A549 (cell line): ENCODE results near the gene JRKL. TPM values are rescaled to one million over a fixed set of nuclear protein-coding genes. Genes with fewer than 3 reads are reported as not detected.

Source experiments
- ATAC-seq, 2 experiments: fragments of 200-7000 bp in 1 of 2; fragments of >200 bp in 1 of 2; cut with Nextera tagmentation in 1 of 2; cut with Tn5 transposase in 1 of 2; 3 replicates each; pipeline versions ENCODE4 v1.8.0 to v1.9.1; 2018 to 2020; ENCODE audit warnings: mild to moderate bottlenecking in 1 of 2, moderate library complexity in 1 of 2
- CTCF ChIA-PET: fragments of 300-600 bp; sonication (Branson Sonifier 250); formaldehyde crosslinking; extraction: SDS; loops from one replicate; lab custom pipeline; 2021; ENCODE audit warnings: antibody characterized with exemption, inconsistent platforms; lab: Yijun Ruan, JAX
- POLR2A ChIA-PET: fragments of 350-600 bp; formaldehyde crosslinking; extraction: SDS; loops from one replicate; lab custom pipeline; 2021; ENCODE audit warnings: antibody characterized with exemption, inconsistent platforms; lab: Yijun Ruan, JAX
- DNase-seq, 2 experiments: peaks; one replicate each; pipeline versions ENCODE4 v3.0.0 to v3.0.0-alpha.2; 2011 to 2016; ENCODE audit warnings: low read depth in 1 of 2, low spot score in 1 of 2
- FAIRE-seq: peaks from 2 replicates; lab custom pipeline; 2011; peaks lifted over from hg19 to GRCh38; lab: Jason Lieb, UNC
- H3K27ac ChIP-seq, 2 experiments: fragments of >200 bp; sonication (Bioruptor Twin); formaldehyde crosslinking; 3 replicates each; pipeline ENCODE4 v1.5.1; 2016 to 2017
- H3K4me1 ChIP-seq: fragments of >200 bp; sonication (Bioruptor Twin); formaldehyde crosslinking; 3 replicates; pipeline ENCODE4 v1.6.1; 2016
- H3K4me2 ChIP-seq: fragments of >200 bp; sonication (Bioruptor Twin); formaldehyde crosslinking; 3 replicates; pipeline ENCODE4 v1.6.1; 2016
- H3K4me3 ChIP-seq: fragments of >200 bp; sonication (Bioruptor Twin); formaldehyde crosslinking; 3 replicates; pipeline ENCODE4 v1.5.1; 2016
- H3K9me3 ChIP-seq: fragments of >200 bp; sonication (Bioruptor Twin); formaldehyde crosslinking; 3 replicates; pipeline ENCODE4 v1.6.1; 2016
- BHLHE40 ChIP-seq: IDR thresholded peaks from 2 replicates; pipeline ENCODE4 v1.6.1; 2012; ENCODE audit warnings: low read depth, low read length, inconsistent platforms
- CBX8 ChIP-seq: fragments of 200-600 bp; sonication (generic); IDR thresholded peaks from 2 replicates; pipeline ENCODE4 v1.6.1; 2016
- CEBPB ChIP-seq, 2 experiments: fragments of >200 bp in 1 of 2; sonication (Bioruptor Twin) in 1 of 2; formaldehyde crosslinking in 1 of 2; IDR thresholded peaks; 2 replicates each; pipeline ENCODE4 v1.6.1; 2012 to 2016
- CHD4 ChIP-seq: fragments of 200-600 bp; sonication (generic); IDR thresholded peaks from 2 replicates; pipeline ENCODE4 v1.6.1; 2016; ENCODE audit warnings: antibody characterized with exemption, mild to moderate bottlenecking, borderline replicate concordance
- EP300 ChIP-seq, 2 experiments: fragments of >200 bp; sonication (Bioruptor Twin); formaldehyde crosslinking; IDR thresholded peaks; 2 replicates in 1 of 2; 3 replicates in 1 of 2; pipeline ENCODE4 v1.6.1; 2016 to 2017
- ESRRA ChIP-seq: fragments of 150-350 bp; IDR thresholded peaks from 2 replicates; pipeline ENCODE4 v1.6.1; 2014; ENCODE audit warnings: mild to moderate bottlenecking, low read length, borderline replicate concordance
- FOSB ChIP-seq: fragments of 250-450 bp; sonication (Bioruptor Pico); IDR thresholded peaks from 2 replicates; pipeline ENCODE4 v1.5.0; 2020; ENCODE audit warnings: mild to moderate bottlenecking, moderate library complexity
- FOSL2 ChIP-seq, 2 experiments: fragments of 450-650 bp in 1 of 2; fragments of >200 bp in 1 of 2; sonication (Bioruptor Twin) in 1 of 2; formaldehyde crosslinking; IDR thresholded peaks; 2 replicates each; pipeline versions ENCODE4 v1.5.0 to v1.6.1; 2016 to 2020; ENCODE audit warnings: mild to moderate bottlenecking in 1 of 2, moderate library complexity in 1 of 2
- HEYL ChIP-seq: fragments of 250-450 bp; sonication (Bioruptor Pico); IDR thresholded peaks from 2 replicates; pipeline ENCODE4 v1.8.0; 2021; ENCODE audit warnings: mild to moderate bottlenecking, moderate library complexity
- JUNB ChIP-seq: fragments of >200 bp; sonication (Bioruptor Twin); formaldehyde crosslinking; IDR thresholded peaks from 2 replicates; pipeline ENCODE4 v1.6.1; 2016
- KDM1A ChIP-seq: fragments of 200-600 bp; sonication (generic); IDR thresholded peaks from 2 replicates; pipeline ENCODE4 v1.6.1; 2016; ENCODE audit warnings: low read depth, mild to moderate bottlenecking
- MAFK ChIP-seq: fragments of 450-650 bp; IDR thresholded peaks from 2 replicates; pipeline ENCODE4 v1.6.1; 2014; ENCODE audit not compliant: partially characterized antibody
- NPAS2 ChIP-seq: fragments of 250-450 bp; sonication (Bioruptor Pico); IDR thresholded peaks from 2 replicates; pipeline ENCODE4 v1.8.0; 2022; ENCODE audit warnings: mild to moderate bottlenecking, moderate library complexity, borderline replicate concordance
- NR3C1 ChIP-seq: fragments of >200 bp; sonication (Bioruptor Twin); formaldehyde crosslinking; IDR thresholded peaks from 3 replicates; pipeline ENCODE4 v1.6.1; 2017
- PHF8 ChIP-seq: fragments of 200-600 bp; sonication (generic); IDR thresholded peaks from 2 replicates; pipeline ENCODE4 v1.6.1; 2016; ENCODE audit warnings: low read depth, mild to moderate bottlenecking, antibody characterized with exemption, moderate library complexity, borderline replicate concordance
- POLR2A ChIP-seq: IDR thresholded peaks from 2 replicates; pipeline ENCODE4 v1.6.1; 2012; ENCODE audit warnings: mild to moderate bottlenecking, low read length
- RAD21 ChIP-seq, 2 experiments: fragments of >200 bp in 1 of 2; sonication (Bioruptor Twin) in 1 of 2; formaldehyde crosslinking in 1 of 2; IDR thresholded peaks in 1 of 2; conservative IDR thresholded peaks in 1 of 2; 2 replicates in 1 of 2; 3 replicates in 1 of 2; pipeline ENCODE4 v1.6.1; 2012 to 2018; ENCODE audit warnings: inconsistent platforms in 1 of 2
- RNF2 ChIP-seq: fragments of 200-600 bp; sonication (generic); IDR thresholded peaks from 2 replicates; pipeline ENCODE4 v1.6.1; 2016; ENCODE audit warnings: low read depth, mild to moderate bottlenecking, antibody characterized with exemption, moderate library complexity, borderline replicate concordance
- SMC3 ChIP-seq: fragments of >200 bp; sonication (Bioruptor Twin); formaldehyde crosslinking; IDR thresholded peaks from 3 replicates; pipeline ENCODE4 v1.6.1; 2018; ENCODE audit warnings: inconsistent platforms
- SREBF2 ChIP-seq: fragments of 450-650 bp; IDR thresholded peaks from 2 replicates; pipeline ENCODE4 v1.6.1; 2014; ENCODE audit warnings: mild to moderate bottlenecking, moderate library complexity
- ZFP36 ChIP-seq: fragments of 450-650 bp; IDR thresholded peaks from 2 replicates; pipeline ENCODE4 v1.6.1; 2014; ENCODE audit warnings: borderline replicate concordance; ENCODE audit not compliant: partially characterized antibody
- ZNF302 ChIP-seq: fragments of 250-450 bp; sonication (Bioruptor Pico); IDR thresholded peaks from 2 replicates; pipeline ENCODE4 v1.9.0; 2021; ENCODE audit warnings: inconsistent platforms, mild to moderate bottlenecking, moderate library complexity
- ZSCAN20 ChIP-seq: fragments of 250-450 bp; sonication (Bioruptor Pico); IDR thresholded peaks from 2 replicates; pipeline ENCODE4 v1.8.0; 2022; ENCODE audit warnings: mild to moderate bottlenecking, moderate library complexity
- WGBS: methylation state at CpG from one replicate; pipeline ENCODE4 v1.1.6; 2017; ENCODE audit errors: missing lambda C conversion rate; 5-methylcytosine and 5-hydroxymethylcytosine counted together
- polyA plus RNA-seq, 4 experiments: library from polyadenylated mRNA; depleted of rRNA in 3 of 4; stranded (reverse); fragments of >200 nt; fragmentation: RNase III in 1 of 4; extraction: RNeasy Plus Mini Kit Qiagen cat#74134 plus additional on column Dnase treatment in 1 of 4; gene quantifications; 2 replicates in 3 of 4; 3 replicates in 1 of 4; pipeline ENCODE4 v1.2.3, GENCODE V29; 2011 to 2017
- TF ChIP-seq, protein P1 (sequence below): fragments of >200 bp; sonication (Bioruptor Twin); formaldehyde crosslinking; IDR thresholded peaks from 3 replicates; pipeline ENCODE4 v1.6.1; 2016
- TF ChIP-seq, protein P2 (sequence below): IDR thresholded peaks from 2 replicates; pipeline ENCODE4 v1.6.1; 2012
- TF ChIP-seq, protein P3 (sequence below): fragments of 250-450 bp; sonication (Bioruptor Pico); IDR thresholded peaks from 2 replicates; pipeline ENCODE4 v1.5.0; 2020; ENCODE audit warnings: low read depth, mild to moderate bottlenecking, moderate library complexity
- TF ChIP-seq, protein P4 (sequence below): IDR thresholded peaks from 2 replicates; pipeline ENCODE4 v1.6.1; 2012; ENCODE audit warnings: low read depth, borderline replicate concordance
- TF ChIP-seq, protein P5 (sequence below): fragments of >200 bp; sonication (Bioruptor Twin); formaldehyde crosslinking; IDR thresholded peaks from 2 replicates; pipeline ENCODE4 v1.6.1; 2016

Gene JRKL
- polyA plus RNA-seq, 2 of the 4 experiments (the other 2 are of a cell fraction): 9.7 to 10.4 TPM

DNA sequence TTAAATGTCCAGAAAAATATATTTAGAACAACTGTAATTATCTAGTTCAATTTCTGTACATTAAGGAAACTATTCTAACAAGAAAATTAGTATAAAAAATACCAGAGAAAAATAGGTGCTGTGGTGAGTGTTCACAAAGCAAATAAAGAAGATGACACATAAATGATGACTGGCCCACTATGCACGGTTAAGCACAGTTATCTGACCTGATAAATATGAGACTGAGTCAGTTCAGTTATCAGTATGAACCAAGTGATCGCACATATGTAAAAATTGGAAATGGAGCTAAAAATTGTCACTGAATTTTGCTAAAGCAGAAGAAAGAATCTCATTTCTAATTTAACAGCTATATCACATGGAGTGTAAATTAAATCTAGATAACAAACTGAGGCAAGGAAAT is 28.0 kb upstream of the JRKL start:
- Histone ChIP-seq H3K27ac (no peak overlapping the region), H3K4me3 (no peak overlapping the region), H3K4me2 (peak overlapping the region; percentile 29), H3K9me3 (no peaks in the 10 kb centered on the region), H3K4me1 (peaks cover 10% of the 10 kb centered on the region; the same call in 2 of the 3 replicates)
- CTCF ChIA-PET: no interaction called here
- POLR2A ChIA-PET: no interaction called here
- FAIRE-seq (no peak), ATAC-seq (peak; percentile 62 to 77; a peak in 4 of 6 replicates), DNase-seq (no peak)
- TF ChIP-seq, protein P1, sequence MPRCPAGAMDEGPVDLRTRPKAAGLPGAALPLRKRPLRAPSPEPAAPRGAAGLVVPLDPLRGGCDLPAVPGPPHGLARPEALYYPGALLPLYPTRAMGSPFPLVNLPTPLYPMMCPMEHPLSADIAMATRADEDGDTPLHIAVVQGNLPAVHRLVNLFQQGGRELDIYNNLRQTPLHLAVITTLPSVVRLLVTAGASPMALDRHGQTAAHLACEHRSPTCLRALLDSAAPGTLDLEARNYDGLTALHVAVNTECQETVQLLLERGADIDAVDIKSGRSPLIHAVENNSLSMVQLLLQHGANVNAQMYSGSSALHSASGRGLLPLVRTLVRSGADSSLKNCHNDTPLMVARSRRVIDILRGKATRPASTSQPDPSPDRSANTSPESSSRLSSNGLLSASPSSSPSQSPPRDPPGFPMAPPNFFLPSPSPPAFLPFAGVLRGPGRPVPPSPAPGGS: no peak
- TF ChIP-seq, protein P2, sequence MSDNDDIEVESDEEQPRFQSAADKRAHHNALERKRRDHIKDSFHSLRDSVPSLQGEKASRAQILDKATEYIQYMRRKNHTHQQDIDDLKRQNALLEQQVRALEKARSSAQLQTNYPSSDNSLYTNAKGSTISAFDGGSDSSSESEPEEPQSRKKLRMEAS: no peak
- TF ChIP-seq BHLHE40 (no peak), FOSL2 (IDR thresholded peaks at IDR 0.05) (no peak), FOSL2 (CRISPR knock-in tag; IDR thresholded peaks at IDR 0.05) (peak; percentile 43), FOSB (CRISPR knock-in tag) (no peak)
- WGBS: 19% methylated on average over 2 of the region's 2 CpGs

DNA sequence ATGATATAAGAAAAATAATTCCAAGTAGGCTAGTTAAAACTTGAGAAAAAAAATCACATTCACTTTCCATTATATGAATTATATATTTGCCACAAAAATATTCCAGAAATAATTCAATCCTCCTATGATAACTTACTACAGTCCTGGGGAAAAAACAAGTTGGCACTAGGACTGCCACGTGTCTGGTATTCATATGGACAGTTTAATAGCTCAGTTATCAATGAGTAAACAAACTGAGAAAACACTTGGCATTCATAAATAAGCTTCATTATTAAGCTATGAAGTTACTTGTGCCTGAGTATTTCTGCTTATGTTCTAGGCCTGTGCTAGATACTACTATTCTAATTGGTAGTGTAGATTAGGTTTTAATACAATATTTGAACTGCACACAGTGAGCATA is 24.3 kb upstream of the JRKL start:
- Histone ChIP-seq H3K4me3 (no peak overlapping the region), H3K4me2 (no peak overlapping the region), H3K4me1 (peaks cover 10% of the 10 kb centered on the region; the same call in 2 of the 3 replicates), H3K9me3 (peaks cover 3% of the 10 kb centered on the region; the same call in 1 of the 3 replicates), H3K27ac (no peak overlapping the region)
- DNase-seq (no peak), ATAC-seq (no peak), FAIRE-seq (no peak)
- POLR2A ChIA-PET: no interaction called here
- WGBS: 75% methylated on average over 1 of the region's 1 CpG
- TF ChIP-seq ZFP36 (no peak), ZSCAN20 (CRISPR knock-in tag) (no peak), MAFK (no peak), CBX8 (no peak), SREBF2 (no peak), RAD21 (conservative IDR thresholded peaks at IDR 0.05 in 1 of 2, IDR thresholded peaks at IDR 0.05 in 1 of 2) (no peak), CEBPB (IDR thresholded peaks at IDR 0.05) (no peak), POLR2A (no peak), NR3C1 (no peak), CHD4 (no peak)
- TF ChIP-seq, protein P3, sequence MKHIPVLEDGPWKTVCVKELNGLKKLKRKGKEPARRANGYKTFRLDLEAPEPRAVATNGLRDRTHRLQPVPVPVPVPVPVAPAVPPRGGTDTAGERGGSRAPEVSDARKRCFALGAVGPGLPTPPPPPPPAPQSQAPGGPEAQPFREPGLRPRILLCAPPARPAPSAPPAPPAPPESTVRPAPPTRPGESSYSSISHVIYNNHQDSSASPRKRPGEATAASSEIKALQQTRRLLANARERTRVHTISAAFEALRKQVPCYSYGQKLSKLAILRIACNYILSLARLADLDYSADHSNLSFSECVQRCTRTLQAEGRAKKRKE (CRISPR knock-in tag): no peak
- TF ChIP-seq, protein P4, sequence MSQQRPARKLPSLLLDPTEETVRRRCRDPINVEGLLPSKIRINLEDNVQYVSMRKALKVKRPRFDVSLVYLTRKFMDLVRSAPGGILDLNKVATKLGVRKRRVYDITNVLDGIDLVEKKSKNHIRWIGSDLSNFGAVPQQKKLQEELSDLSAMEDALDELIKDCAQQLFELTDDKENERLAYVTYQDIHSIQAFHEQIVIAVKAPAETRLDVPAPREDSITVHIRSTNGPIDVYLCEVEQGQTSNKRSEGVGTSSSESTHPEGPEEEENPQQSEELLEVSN: no peak
- TF ChIP-seq, protein P5, sequence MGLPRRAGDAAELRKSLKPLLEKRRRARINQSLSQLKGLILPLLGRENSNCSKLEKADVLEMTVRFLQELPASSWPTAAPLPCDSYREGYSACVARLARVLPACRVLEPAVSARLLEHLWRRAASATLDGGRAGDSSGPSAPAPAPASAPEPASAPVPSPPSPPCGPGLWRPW: no peak
- CTCF ChIA-PET: no interaction called here

DNA sequence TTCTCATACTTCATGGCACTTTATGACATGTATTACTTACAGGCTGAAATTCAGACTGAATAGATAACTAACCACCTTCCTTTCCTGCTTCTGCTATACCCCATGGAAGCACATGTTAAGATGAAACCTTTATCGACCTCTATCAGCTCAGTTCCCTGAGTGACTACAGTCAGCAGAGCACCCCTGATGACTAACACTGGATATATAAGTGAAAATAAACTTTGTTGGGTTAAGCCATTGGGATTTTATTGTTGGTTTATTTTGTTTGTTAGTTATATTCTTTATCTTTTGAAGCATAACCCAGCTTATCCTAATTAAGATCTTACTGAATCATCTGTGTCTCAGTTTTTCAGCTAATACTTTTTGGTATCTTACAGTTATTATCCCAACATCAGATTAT is 23.8 kb upstream of the JRKL start:
- peaks cover 10% of the 10 kb centered on the region; the same call in 2 of the 3 replicates for H3K4me1 ChIP-seq
- ChIA-PET CTCF (no interaction called here), POLR2A (no interaction called here)
- no peak for TF ChIP-seq EP300 (IDR thresholded peaks at IDR 0.05)
- no peak for TF ChIP-seq JUNB
- TF ChIP-seq RNF2: no peak
- TF ChIP-seq ZNF302 (CRISPR knock-in tag): no peak
- TF ChIP-seq PHF8: no peak
- no peak for TF ChIP-seq ESRRA
- no peak for TF ChIP-seq KDM1A
- no peak for TF ChIP-seq SMC3
- no peak for TF ChIP-seq HEYL
- no peak for TF ChIP-seq NPAS2
- no peak for TF ChIP-seq CBX8
- 64% methylated on average over 1 of the region's 1 CpG for WGBS
- no peak for ATAC-seq
- H3K27ac ChIP-seq: no peak overlapping the region
- FAIRE-seq: no peak
- peaks cover 3% of the 10 kb centered on the region; the same call in 1 of the 3 replicates for H3K9me3 ChIP-seq
- H3K4me3 ChIP-seq: no peak overlapping the region
- no peak overlapping the region for H3K4me2 ChIP-seq
- DNase-seq: no peak
